ENCODE results near the gene COX8A. TPM values are rescaled to one million over a fixed set of nuclear protein-coding genes. Genes with fewer than 3 reads are reported as not detected.

Gene COX8A
- total RNA-seq, 3 donors from 2014 or later: 257 to 326 (median 293) TPM

- intact Hi-C loops (cut with DNase I; ENCODE audit: low total_unique reads): no loop called here
- Histone ChIP-seq H3K36me3 (no peaks in the 10 kb centered on the region), H3K27me3 (no peaks in the 10 kb centered on the region), H3K27ac (no peak overlapping the region), H3K4me3 (no peak overlapping the region), H3K4me1 (no peaks in the 10 kb centered on the region), H3K9me3 (no peaks in the 10 kb centered on the region)
- no peak for DNase-seq (ENCODE audit: low spot score in 2 of 2)
- TF ChIP-seq CTCF (IDR thresholded peaks at IDR 0.05): no peak
- no peak for TF ChIP-seq POLR2A (IDR thresholded peaks at IDR 0.05)
- TF ChIP-seq POLR2AphosphoS5 (IDR thresholded peaks at IDR 0.05): no peak
Measured at GRCh38 chr11:64017945-64018224, 43.5 kb downstream of the COX8A start.

- TF ChIP-seq POLR2A (IDR thresholded peaks at IDR 0.05) (no peak), POLR2AphosphoS5 (IDR thresholded peaks at IDR 0.05) (no peak), CTCF (IDR thresholded peaks at IDR 0.05) (no peak)
- Histone ChIP-seq H3K4me3 (no peak overlapping the region), H3K27ac (no peak overlapping the region), H3K36me3 (no peaks in the 10 kb centered on the region), H3K9me3 (no peaks in the 10 kb centered on the region), H3K4me1 (no peaks in the 10 kb centered on the region), H3K27me3 (no peaks in the 10 kb centered on the region)
- no peak for DNase-seq (ENCODE audit: low spot score in 2 of 2)
- intact Hi-C loops (cut with DNase I; ENCODE audit: low total_unique reads): no loop called here
Measured at GRCh38 chr11:64018310-64018709, 43.9 kb downstream of the COX8A start.

GRCh38 chr11:64019106-64020037 lies 45.0 kb downstream of the COX8A start:
- Histone ChIP-seq H3K4me1 (no peaks in the 10 kb centered on the region), H3K4me3 (no peak overlapping the region), H3K9me3 (no peaks in the 10 kb centered on the region), H3K36me3 (no peaks in the 10 kb centered on the region), H3K27ac (no peak overlapping the region), H3K27me3 (no peaks in the 10 kb centered on the region)
- TF ChIP-seq POLR2AphosphoS5 (IDR thresholded peaks at IDR 0.05): no peak
- no peak for TF ChIP-seq POLR2A (IDR thresholded peaks at IDR 0.05)
- TF ChIP-seq CTCF (IDR thresholded peaks at IDR 0.05): no peak
- intact Hi-C loops (cut with DNase I; ENCODE audit: low total_unique reads): no loop called here
- no peak for DNase-seq (ENCODE audit: low spot score in 2 of 2)

- H3K4me1 ChIP-seq: no peaks in the 10 kb centered on the region
- H3K36me3 ChIP-seq: no peaks in the 10 kb centered on the region
- H3K4me3 ChIP-seq: no peak overlapping the region
- no peaks in the 10 kb centered on the region for H3K27me3 ChIP-seq
- no peaks in the 10 kb centered on the region for H3K9me3 ChIP-seq
- H3K27ac ChIP-seq: no peak overlapping the region
- intact Hi-C loops (cut with DNase I; ENCODE audit: low total_unique reads): no loop called here
- DNase-seq (ENCODE audit: low spot score in 2 of 2): no peak
- TF ChIP-seq POLR2AphosphoS5 (IDR thresholded peaks at IDR 0.05): no peak
- TF ChIP-seq CTCF (IDR thresholded peaks at IDR 0.05): no peak
- TF ChIP-seq POLR2A (IDR thresholded peaks at IDR 0.05): no peak
Measured at GRCh38 chr11:64020976-64021756, 46.7 kb downstream of the COX8A start.

GRCh38 chr11:64021757-64022093 lies 47.3 kb downstream of the COX8A start:
- TF ChIP-seq CTCF (IDR thresholded peaks at IDR 0.05): no peak
- no peak for TF ChIP-seq POLR2AphosphoS5 (IDR thresholded peaks at IDR 0.05)
- no peak for TF ChIP-seq POLR2A (IDR thresholded peaks at IDR 0.05)
- H3K27me3 ChIP-seq: no peaks in the 10 kb centered on the region
- H3K4me1 ChIP-seq: no peaks in the 10 kb centered on the region
- H3K36me3 ChIP-seq: no peaks in the 10 kb centered on the region
- H3K9me3 ChIP-seq: no peaks in the 10 kb centered on the region
- no peak overlapping the region for H3K4me3 ChIP-seq
- no peak for DNase-seq (ENCODE audit: low spot score in 2 of 2)
- H3K27ac ChIP-seq: no peak overlapping the region
- intact Hi-C loops (cut with DNase I; ENCODE audit: low total_unique reads): no loop called here

All from breast epithelium (tissue), 4 donors.